Natural killer cell (primary cell): ENCODE measurements around the gene AGPAT3. TPM values are rescaled to one million over a fixed set of nuclear protein-coding genes. Genes with fewer than 3 reads are reported as not detected.
"Not testable (repeated sequence)": the region's sequence is repeated elsewhere in the genome, so short reads cannot be mapped to it uniquely, and the experiment has no call there.

Experiments used
- ATAC-seq, 3 donors: fragments of 150-1000 bp in 2 of 3; fragments of 200-7000 bp in 1 of 3; cut with Tn5 transposase; 1 replicate in 1 of 3; 2 replicates in 2 of 3; pipeline ENCODE4 v1.10.0; 2021; ENCODE audit warnings: mild to moderate bottlenecking in 2 of 3, moderate library complexity in 2 of 3
- DNase-seq, 2 donors: peaks; one replicate each; pipeline versions ENCODE4 v3.0.0 to v3.0.0-alpha.2; 2013 to 2021; ENCODE audit warnings: mixed read lengths in 1 of 2
- H3K27ac ChIP-seq: one replicate; pipeline ENCODE4 v1.5.1; 2013; ENCODE audit warnings: mild to moderate bottlenecking, low read length
- H3K27me3 ChIP-seq: one replicate; pipeline ENCODE4 v1.6.1; 2013; ENCODE audit warnings: low read length; ENCODE audit not compliant: control insufficient read depth, insufficient read depth
- H3K36me3 ChIP-seq: one replicate; pipeline ENCODE4 v1.6.1; 2013; ENCODE audit warnings: low read length; ENCODE audit not compliant: control insufficient read depth, insufficient read depth
- H3K4me1 ChIP-seq: one replicate; pipeline ENCODE4 v1.6.1; 2013; ENCODE audit warnings: low read length; ENCODE audit not compliant: control insufficient read depth, insufficient read depth
- H3K4me3 ChIP-seq: one replicate; pipeline ENCODE4 v1.5.1; 2013; ENCODE audit warnings: low read length
- H3K9me3 ChIP-seq: one replicate; pipeline ENCODE4 v1.6.1; 2013; ENCODE audit warnings: low read length; ENCODE audit not compliant: control insufficient read depth, insufficient read depth
- H3K27ac Mint-ChIP-seq, 2 donors: one replicate each; pipeline ENCODE4 v1.8.0; 2022; ENCODE audit warnings: mild to moderate bottlenecking in 2 of 2, mixed read lengths in 2 of 2, moderate library complexity in 1 of 2
- H3K27me3 Mint-ChIP-seq, 2 donors: one replicate each; pipeline ENCODE4 v1.8.0; 2022; ENCODE audit warnings: low read depth in 2 of 2, mixed read lengths in 2 of 2
- H3K36me3 Mint-ChIP-seq: one replicate; pipeline ENCODE4 v1.8.0; 2022; ENCODE audit warnings: mixed read lengths
- H3K4me1 Mint-ChIP-seq, 2 donors: one replicate each; pipeline ENCODE4 v1.8.0; 2022; ENCODE audit warnings: mixed read lengths in 2 of 2
- H3K4me3 Mint-ChIP-seq: one replicate; pipeline ENCODE4 v1.8.0; 2022; ENCODE audit warnings: mild to moderate bottlenecking, moderate library complexity, mixed read lengths
- H3K9me3 Mint-ChIP-seq, 2 donors: one replicate each; pipeline ENCODE4 v1.8.0; 2022; ENCODE audit warnings: mixed read lengths in 2 of 2
- CTCF ChIP-seq: fragments of 200-600 bp; IDR thresholded peaks from one replicate; pipeline ENCODE4 v1.8.0; 2022; ENCODE audit warnings: antibody characterized with exemption
- WGBS: methylation state at CpG from one replicate; pipeline ENCODE4 v1.1.7; 2013; ENCODE audit warnings: missing lambda C conversion rate; ENCODE audit not compliant: insufficient coverage; 5-methylcytosine and 5-hydroxymethylcytosine counted together
- intact Hi-C: fragments of 100-400 bp; cut with micrococcal nuclease; formaldehyde crosslinking; loops from one replicate; pipeline ENCODE4 v1.14.2; 2022
- total RNA-seq, 4 donors: library from RNA; stranded (reverse); fragments of 120-200 nt in 1 of 4; gene quantifications; one replicate each; pipeline versions ENCODE4 v1.2.3 to v1.2.4, GENCODE V29; 2013 to 2022

Gene AGPAT3
- total RNA-seq, 3 donors from 2014 or later (not counting 1 experiment from before 2014, with no cell fraction given) = 39.5 to 45.7 (median 42.3) TPM

GRCh38 chr21:43836616-43837015 is 28.4 kb upstream of the AGPAT3 start:
- WGBS = 87% methylated on average over 6 of the region's 6 CpGs
- H3K4me1 ChIP-seq = peaks cover 23% of the 10 kb centered on the region
- DNase-seq = no peak
- Mint-ChIP-seq H3K4me1 (peaks cover 12 to 21% of the 10 kb centered on the region in 2 donors), H3K4me3 (no peak overlapping the region), H3K27me3 (peaks cover 34 to 37% of the 10 kb centered on the region in 2 donors), H3K27ac (no peak overlapping the region), H3K9me3 (no peaks in the 10 kb centered on the region), H3K36me3 (no peaks in the 10 kb centered on the region)
- no peak overlapping the region for H3K27ac ChIP-seq
- no peak for ATAC-seq
- intact Hi-C loops = no loop called here
- peaks cover 14% of the 10 kb centered on the region for H3K27me3 ChIP-seq
- no peak for TF ChIP-seq CTCF
- H3K4me3 ChIP-seq = no peak overlapping the region
- no peaks in the 10 kb centered on the region for H3K36me3 ChIP-seq
- peaks cover 4% of the 10 kb centered on the region for H3K9me3 ChIP-seq

- no peak for ATAC-seq
- Histone ChIP-seq H3K4me1 (peaks cover 7% of the 10 kb centered on the region), H3K4me3 (no peak overlapping the region), H3K27ac (no peak overlapping the region), H3K9me3 (no peaks in the 10 kb centered on the region), H3K27me3 (peaks cover 12% of the 10 kb centered on the region), H3K36me3 (no peaks in the 10 kb centered on the region)
- no peak overlapping the region for H3K4me3 Mint-ChIP-seq
- no peaks in the 10 kb centered on the region for H3K36me3 Mint-ChIP-seq
- H3K27ac Mint-ChIP-seq = no peak overlapping the region
- no peak for DNase-seq
- no peak for TF ChIP-seq CTCF
- WGBS = 88% methylated on average over 3 of the region's 3 CpGs
- no peaks in the 10 kb centered on the region for H3K9me3 Mint-ChIP-seq
- peaks cover 18 to 23% of the 10 kb centered on the region in 2 donors for H3K27me3 Mint-ChIP-seq
- peaks cover 3 to 10% of the 10 kb centered on the region in 2 donors for H3K4me1 Mint-ChIP-seq
- intact Hi-C loops = no loop called here
These were observed 24.8 kb upstream of the AGPAT3 start for GRCh38 chr21:43840259-43840658.

- no peaks in the 10 kb centered on the region for H3K9me3 Mint-ChIP-seq
- peak overlapping the region in 1 of 2 donors; percentile 68 for H3K27ac Mint-ChIP-seq
- H3K36me3 Mint-ChIP-seq = no peaks in the 10 kb centered on the region
- peaks cover 2% of the 10 kb centered on the region for H3K27me3 ChIP-seq
- TF ChIP-seq CTCF = no peak
- no peaks in the 10 kb centered on the region for H3K36me3 ChIP-seq
- 100% methylated on average over 1 of the region's 2 CpGs for WGBS
- H3K27me3 Mint-ChIP-seq = peaks cover 8 to 10% of the 10 kb centered on the region in 2 donors
- ATAC-seq (no peak), DNase-seq (peak in 1 of 2 donors; percentile 20)
- H3K4me3 ChIP-seq = no peak overlapping the region
- H3K4me1 ChIP-seq = no peaks in the 10 kb centered on the region
- H3K27ac ChIP-seq = no peak overlapping the region
- H3K4me1 Mint-ChIP-seq = peaks cover 0 to 6% of the 10 kb centered on the region in 2 donors
- intact Hi-C loops = no loop called here
- H3K4me3 Mint-ChIP-seq = no peak overlapping the region
- no peaks in the 10 kb centered on the region for H3K9me3 ChIP-seq
These were observed 22.3 kb upstream of the AGPAT3 start for GRCh38 chr21:43842742-43843141.

- H3K27me3 Mint-ChIP-seq = peaks cover 6 to 11% of the 10 kb centered on the region in 2 donors
- WGBS = 93% methylated on average over 5 of the region's 5 CpGs
- H3K4me1 ChIP-seq, ATAC-seq, H3K27me3 ChIP-seq, H3K9me3 Mint-ChIP-seq, H3K4me3 ChIP-seq, H3K36me3 Mint-ChIP-seq, H3K9me3 ChIP-seq, H3K4me1 Mint-ChIP-seq, DNase-seq, intact Hi-C loops, H3K27ac Mint-ChIP-seq, H3K36me3 ChIP-seq, H3K27ac ChIP-seq, H3K4me3 Mint-ChIP-seq: not testable (repeated sequence)
These were observed 20.1 kb upstream of the AGPAT3 start for GRCh38 chr21:43844906-43845305.
